GM12878 (cell line): ENCODE measurements around the gene B3GALT4. TPM values are rescaled to one million over a fixed set of nuclear protein-coding genes. Genes with fewer than 3 reads are reported as not detected.

Source experiments
- ATAC-seq: fragments of 200-7000 bp; cut with Tn5 transposase; 3 replicates; pipeline ENCODE4 v1.9.1; 2020; ENCODE audit warnings: mild to moderate bottlenecking, moderate library complexity
- BruUV-seq: library from RNA; stranded (reverse); fragments of 400-500 nt; replicated peaks from 2 replicates; lab custom pipeline; 2021; lab: Mats Ljungman, UMichigan
- CTCF ChIA-PET: fragments of 300-600 bp; sonication (Branson Sonifier 250); formaldehyde crosslinking; extraction: SDS; loops from one replicate; lab custom pipeline; 2021; ENCODE audit warnings: inconsistent platforms; lab: Yijun Ruan, JAX
- POLR2A ChIA-PET: fragments of 350-600 bp; formaldehyde crosslinking; extraction: SDS; loops from one replicate; lab custom pipeline; 2021; ENCODE audit warnings: inconsistent platforms; lab: Charles Lee
- RAD21 ChIA-PET: fragments of 300-600 bp; sonication (Branson Sonifier 250); formaldehyde crosslinking; loops from one replicate; lab custom pipeline; 2023; ENCODE audit warnings: antibody characterized with exemption; ENCODE audit not compliant: unreplicated experiment; lab: Charles Lee
- SMC1A ChIA-PET: fragments of 300-600 bp; sonication (Branson Sonifier 250); formaldehyde crosslinking; loops from one replicate; lab custom pipeline; 2023; ENCODE audit not compliant: unreplicated experiment, uncharacterized antibody; lab: Charles Lee
- DNase-seq: peaks from one replicate; pipeline ENCODE4 v3.0.0-alpha.2; 2011; ENCODE audit warnings: low read depth, low spot score
- FAIRE-seq: peaks from 3 replicates; lab custom pipeline; 2011; peaks lifted over from hg19 to GRCh38; lab: Jason Lieb, UNC
- H2AFZ ChIP-seq: 2 replicates; pipeline ENCODE4 v1.6.0; 2011; ENCODE audit warnings: low read depth, low read length, control low read depth; ENCODE audit not compliant: control insufficient read depth
- H3K27ac ChIP-seq: 2 replicates; pipeline ENCODE4 v1.5.1; 2011; ENCODE audit warnings: control low read depth; ENCODE audit not compliant: control insufficient read depth, insufficient read depth
- H3K27me3 ChIP-seq, 2 experiments: replicated peaks in 1 of 2; 2 replicates each; pipeline versions ENCODE4 v1.6.0 to v1.6.1; 2011; ENCODE audit warnings: low read length in 1 of 2; ENCODE audit not compliant: control insufficient read depth in 2 of 2, insufficient read depth in 2 of 2
- H3K36me3 ChIP-seq, 2 experiments: 2 replicates each; pipeline ENCODE4 v1.5.1; 2011; ENCODE audit warnings: low read length in 1 of 2; ENCODE audit not compliant: control insufficient read depth in 2 of 2, insufficient read depth in 2 of 2
- H3K4me1 ChIP-seq: 2 replicates; pipeline ENCODE4 v1.6.1; 2011; ENCODE audit warnings: mild to moderate bottlenecking, low read length, moderate library complexity, mixed read lengths; ENCODE audit not compliant: control insufficient read depth, insufficient read depth
- H3K4me2 ChIP-seq: 2 replicates; pipeline ENCODE4 v1.6.0; 2011; ENCODE audit warnings: control low read depth; ENCODE audit not compliant: control insufficient read depth, insufficient read depth
- H3K4me3 ChIP-seq: fragments of 200-600 bp; sonication (generic); 2 replicates; pipeline ENCODE4 v1.5.1; 2016
- H3K79me2 ChIP-seq: 2 replicates; pipeline ENCODE4 v1.6.0; 2011; ENCODE audit warnings: low read length; ENCODE audit not compliant: control insufficient read depth, insufficient read depth
- H3K9ac ChIP-seq: 2 replicates; pipeline ENCODE4 v1.8.0; 2011; ENCODE audit warnings: low read length, control low read depth, mixed read lengths; ENCODE audit not compliant: control insufficient read depth, insufficient read depth
- H3K9me3 ChIP-seq: replicated peaks from 3 replicates; pipeline ENCODE4 v1.5.1; 2011; ENCODE audit warnings: mild to moderate bottlenecking, low read length; ENCODE audit not compliant: control insufficient read depth, insufficient read depth
- H4K20me1 ChIP-seq: 2 replicates; pipeline ENCODE4 v1.6.0; 2011; ENCODE audit not compliant: control insufficient read depth, insufficient read depth
- ASH2L ChIP-seq: fragments of 300-600, 200-600 bp; sonication (generic); IDR thresholded peaks from 2 replicates; pipeline ENCODE4 v1.6.1; 2017; ENCODE audit warnings: low read depth, mild to moderate bottlenecking, borderline replicate concordance
- ATF3 ChIP-seq: IDR thresholded peaks from 2 replicates; pipeline ENCODE4 v1.6.1; 2011; ENCODE audit warnings: low read depth, mild to moderate bottlenecking, low read length, moderate library complexity, borderline replicate concordance; ENCODE audit errors: extremely low read depth
- FOXM1 ChIP-seq: IDR thresholded peaks from 2 replicates; pipeline ENCODE4 v1.6.1; 2012; ENCODE audit warnings: low read depth, mild to moderate bottlenecking, inconsistent platforms, low read length, moderate library complexity
- GATAD2B ChIP-seq: fragments of 450-650 bp; conservative IDR thresholded peaks from 2 replicates; pipeline ENCODE4 v1.6.1; 2017; ENCODE audit warnings: low read depth, mild to moderate bottlenecking, moderate library complexity
- HDGF ChIP-seq: fragments of 450-650 bp; IDR thresholded peaks from 2 replicates; pipeline ENCODE4 v1.6.1; 2016; ENCODE audit warnings: antibody characterized with exemption
- MLLT1 ChIP-seq: fragments of 450-650 bp; IDR thresholded peaks from 2 replicates; pipeline ENCODE4 v1.6.1; 2016; ENCODE audit warnings: mild to moderate bottlenecking
- NFYB ChIP-seq: IDR thresholded peaks from 2 replicates; pipeline ENCODE4 v1.6.1; 2011; ENCODE audit warnings: low read depth, mild to moderate bottlenecking, low read length, improper control_type of control experiment, moderate library complexity; ENCODE audit not compliant: insufficient read depth
- NKRF ChIP-seq: fragments of 450-650 bp; conservative IDR thresholded peaks from 2 replicates; pipeline ENCODE4 v1.6.1; 2017; ENCODE audit warnings: mild to moderate bottlenecking, moderate library complexity
- NR2C2 ChIP-seq: IDR thresholded peaks from 2 replicates; pipeline ENCODE4 v1.6.1; 2011; ENCODE audit warnings: borderline replicate concordance, low read depth; ENCODE audit not compliant: control insufficient read depth, insufficient read length
- RUNX3 ChIP-seq: IDR thresholded peaks from 2 replicates; pipeline ENCODE4 v1.6.1; 2012; ENCODE audit warnings: low read length, inconsistent platforms
- SP1 ChIP-seq: IDR thresholded peaks from one replicate; pipeline ENCODE4 v1.6.1; 2011; ENCODE audit warnings: low read depth, low read length
- SREBF1 ChIP-seq: IDR thresholded peaks from 2 replicates; pipeline ENCODE4 v1.6.1; 2012; ENCODE audit warnings: mild to moderate bottlenecking, low read length
- USF2 ChIP-seq: IDR thresholded peaks from 2 replicates; pipeline ENCODE4 v1.6.1; 2011; ENCODE audit warnings: low read depth, low read length, improper control_type of control experiment, borderline replicate concordance
- YY1 ChIP-seq: IDR thresholded peaks from 2 replicates; pipeline ENCODE4 v1.6.1; 2011; ENCODE audit warnings: low read depth, mild to moderate bottlenecking, low read length
- WGBS: methylation state at CpG from one replicate; pipeline ENCODE4 v1.1.6; 2016; ENCODE audit warnings: low lambda C conversion rate; ENCODE audit not compliant: insufficient replicate concordance, insufficient coverage; ENCODE audit errors: missing lambda C conversion rate; 5-methylcytosine and 5-hydroxymethylcytosine counted together
- in situ Hi-C: fragments of 300-500 bp; cut with MboI; formaldehyde crosslinking; loops from 9 replicates; pipeline ENCODE4 v1.14.3; 2018; ENCODE audit warnings: mixed read lengths
- intact Hi-C: fragments of 100-400 bp; cut with micrococcal nuclease; formaldehyde crosslinking; loops from one replicate; pipeline ENCODE4 v1.14.2; 2022; ENCODE audit not compliant: unreplicated experiment
- polyA plus RNA-seq, 11 experiments: library from polyadenylated mRNA; depleted of rRNA in 4 of 11; unstranded in 6 of 11; stranded (reverse) in 5 of 11; fragments of >200 nt; fragmentation: Nextera tagmentation in 4 of 11; fragmentation: Illumina TruSeq in 1 of 11; extraction: Ambion mirVana in 4 of 11; extraction: Trizol in 1 of 11; gene quantifications; 1 replicate in 1 of 11; 2 replicates in 10 of 11; pipeline versions ENCODE4 v1.2.1 to v1.2.3, GENCODE V29; 2011 to 2016; ENCODE audit warnings: inconsistent platforms in 2 of 11, missing spikeins in 2 of 11, low read depth in 1 of 11
- total RNA-seq, 4 experiments: library from RNA; depleted of rRNA in 3 of 4; stranded (reverse); fragments of >200 nt in 3 of 4; fragmentation: Illumina TruSeq in 1 of 4; extraction: Trizol in 1 of 4; gene quantifications; 2 replicates each; pipeline versions ENCODE4 v1.2.1 to v1.2.3, GENCODE V29; 2013 to 2021

The B3GALT4 gene
- total and polyA plus RNA-seq, 10 of the 15 experiments (the other 5 are each of a cell fraction or from before 2014, with no cell fraction given): 0.27 to 8.2 (median 2.6) TPM

GRCh38 chr6:33297406-33297955, 20.6 kb downstream of the B3GALT4 start (continued):
- peak; percentile 57 for TF ChIP-seq USF2
- no peak for TF ChIP-seq ASH2L
- peak; percentile 31; the same call in 1 of the 2 replicates for TF ChIP-seq GATAD2B
- TF ChIP-seq ATF3: peak; percentile 35; the same call in 1 of the 2 replicates
- 0 out of 2 replicates have a peak, but pooled peaks have one; percentile 5 for TF ChIP-seq RUNX3
- no peak for TF ChIP-seq FOXM1
- no peak for TF ChIP-seq SREBF1

GRCh38 chr6:33297956-33298772, 21.2 kb downstream of the B3GALT4 start:
- H3K27me3 ChIP-seq: no peaks in the 10 kb centered on the region
- H4K20me1 ChIP-seq: no peaks in the 10 kb centered on the region
- H3K4me1 ChIP-seq: peaks cover 11% of the 10 kb centered on the region
- peak overlapping the region; percentile 2; the same call in 1 of the 2 replicates for H2AFZ ChIP-seq
- ATAC-seq: peak; percentile 62
- H3K36me3 ChIP-seq: peaks cover 0 to 10% of the 10 kb centered on the region in 2 experiments
- H3K79me2 ChIP-seq: peaks cover 4% of the 10 kb centered on the region; the same call in 1 of the 2 replicates
- ChIA-PET RAD21 (interaction anchor here (0.6 to 2.0 kb wide), 12 partner anchors 9 to 210 kb away, joined by 3 to 14 read pairs (median 4); partner anchors contain the start of genes B3GALT4, PFDN6, RPS18 and TAPBP), CTCF (interaction anchor here (1.6 to 4.5 kb wide), 4 partner anchors 10 to 49 kb away, joined by 5 to 30 read pairs (median 23); partner anchors contain the start of genes B3GALT4 and TAPBP), SMC1A (interaction anchor here (0.6 to 2.1 kb wide), 7 partner anchors 9 to 47 kb away, joined by 3 to 13 read pairs (median 7); partner anchors contain the start of genes B3GALT4, PFDN6, TAPBP and WDR46), POLR2A (interaction anchor here (0.6 to 3.4 kb wide), 13 partner anchors 9 to 271 kb away, joined by 3 to 41 read pairs (median 4); partner anchors contain the start of genes B3GALT4, PFDN6, RPS18 and TAPBP)
- no peaks in the 10 kb centered on the region for H3K9me3 ChIP-seq
- FAIRE-seq: peak; percentile 69
- 0% methylated on average over 20 of the region's 42 CpGs for WGBS
- peak overlapping the region; percentile 86 for H3K27ac ChIP-seq
- peak overlapping the region; percentile 82 for H3K9ac ChIP-seq
- in situ Hi-C loops (no loop called here), intact Hi-C loops (loop anchor here (1.0 kb wide), 1 partner anchor 9 kb away; the partner anchor contains the start of genes PFDN6 and WDR46)
- peak overlapping the region; percentile 100 for H3K4me3 ChIP-seq
- no peak for DNase-seq
- BruUV-seq: no TSS peak
- peak overlapping the region; percentile 93 for H3K4me2 ChIP-seq
- TF ChIP-seq NFYB (no peak), MLLT1 (0 out of 2 replicates have a peak, but pooled peaks have one; percentile 25), HDGF (0 out of 2 replicates have a peak, but pooled peaks have one; percentile 69), GATAD2B (no peak), NR2C2 (no peak), SP1 (peak; percentile 17), NKRF (peak; percentile 93), YY1 (0 out of 2 replicates have a peak, but pooled peaks have one; percentile 15)
